Measurements from ENCODE around the gene L1CAM. TPM values are rescaled to one million over a fixed set of nuclear protein-coding genes. Genes with fewer than 3 reads are reported as not detected.

L1CAM gene
- total and polyA plus RNA-seq, 9 of the 15 experiments (the other 6 are each of a cell fraction or from before 2014, with no cell fraction given), result 0.09 to 0.86 (median 0.26) TPM; not detected in 3

- TF ChIP-seq ZBTB5 (IDR thresholded peaks at IDR 0.05) (0 out of 2 replicates have a peak, but pooled peaks have one; percentile 27), POLR2G (IDR thresholded peaks at IDR 0.05; ENCODE audit: low read depth, low read length) (peak; percentile 49; the same call in 1 of the 2 replicates), EP300 (IDR thresholded peaks at IDR 0.05; ENCODE audit: low read length) (peak; percentile 39; the same call in 1 of the 2 replicates), EGR1 (conservative IDR thresholded peaks at IDR 0.05) (peak; percentile 73), BHLHE40 (IDR thresholded peaks at IDR 0.05; ENCODE audit: low read length) (peak; percentile 92), PATZ1 (CRISPR knock-in tag; IDR thresholded peaks at IDR 0.05; ENCODE audit: borderline replicate concordance) (no peak), CREM (IDR thresholded peaks at IDR 0.05; ENCODE audit: low read depth) (peak; percentile 20; the same call in 1 of the 2 replicates), WHSC1 (IDR thresholded peaks at IDR 0.05; ENCODE audit: low read length) (no peak), MAFF (IDR thresholded peaks at IDR 0.05; ENCODE audit: low read length) (no peak), SMARCE1 (IDR thresholded peaks at IDR 0.05) (peak; percentile 51; the same call in 1 of the 2 replicates), DPF2 (IDR thresholded peaks at IDR 0.05) (0 out of 2 replicates have a peak, but pooled peaks have one; percentile 21), SUPT5H (IDR thresholded peaks at IDR 0.05) (0 out of 2 replicates have a peak, but pooled peaks have one; percentile 21), MYNN (IDR thresholded peaks at IDR 0.05) (peak; percentile 33; the same call in 1 of the 2 replicates), MYNN (CRISPR knock-in tag; IDR thresholded peaks at IDR 0.05) (no peak), CBFA2T3 (IDR thresholded peaks at IDR 0.05) (peak; percentile 67), RBFOX2 (IDR thresholded peaks at IDR 0.05; ENCODE audit: low read depth, low read length) (no peak), ZNF75A (CRISPR knock-in tag; IDR thresholded peaks at IDR 0.05) (no peak), ATF3 (IDR thresholded peaks at IDR 0.05) (peak; percentile 43; the same call in 1 of the 2 replicates), ATF3 (CRISPR knock-in tag; conservative IDR thresholded peaks at IDR 0.05) (no peak), GABPB1 (CRISPR knock-in tag; IDR thresholded peaks at IDR 0.05) (peak; percentile 31; the same call in 1 of the 2 replicates), ZNF280B (CRISPR knock-in tag; IDR thresholded peaks at IDR 0.05) (no peak), CSDE1 (IDR thresholded peaks at IDR 0.05) (no peak)
Observed at GRCh38 chrX:153900831-153901752, 15.1 kb upstream of the L1CAM start (continued).

Data from K562 (cell line).